WI38 (cell line): ENCODE results near the gene TSPAN9.

Experiments
- H3K4me3 ChIP-seq: 2 replicates; pipeline ENCODE4 v1.5.1; 2011; ENCODE audit warnings: low read depth, mild to moderate bottlenecking, control low read depth, low read length
- CTCF ChIP-seq: IDR thresholded peaks from 2 replicates; pipeline ENCODE4 v1.5.1; 2012; ENCODE audit warnings: low read depth, mild to moderate bottlenecking, control low read depth, low read length

The TSPAN9 gene

GRCh38 chr12:3103806-3104205, 26.6 kb downstream of the TSPAN9 start:
- no peak overlapping the region for H3K4me3 ChIP-seq
- TF ChIP-seq CTCF: no peak

- H3K4me3 ChIP-seq: no peak overlapping the region
- TF ChIP-seq CTCF: no peak
Observed at GRCh38 chr12:3105690-3106479, 28.7 kb downstream of the TSPAN9 start.

GRCh38 chr12:3106579-3106978, 29.4 kb downstream of the TSPAN9 start:
- no peak overlapping the region for H3K4me3 ChIP-seq
- TF ChIP-seq CTCF: no peak

GRCh38 chr12:3107071-3107583, 29.9 kb downstream of the TSPAN9 start:
- TF ChIP-seq CTCF: no peak
- H3K4me3 ChIP-seq: no peak overlapping the region

- no peak for TF ChIP-seq CTCF
- H3K4me3 ChIP-seq: no peak overlapping the region
Observed at GRCh38 chr12:3107954-3108353, 30.8 kb downstream of the TSPAN9 start.

- TF ChIP-seq CTCF: no peak
Observed at GRCh38 chr12:3110578-3110977, 33.4 kb downstream of the TSPAN9 start.

GRCh38 chr12:3113671-3114325, 36.6 kb downstream of the TSPAN9 start:
- TF ChIP-seq CTCF: no peak
- no peak overlapping the region for H3K4me3 ChIP-seq

More at GRCh38 chr12:3110578-3110977, 33.4 kb downstream of the TSPAN9 start:
- H3K4me3 ChIP-seq: no peak overlapping the region
